T-cell (primary cell): ENCODE measurements around the gene RPSA. TPM values are rescaled to one million over a fixed set of nuclear protein-coding genes. Genes with fewer than 3 reads are reported as not detected.
"Not testable (repeated sequence)": the region's sequence is repeated elsewhere in the genome, so short reads cannot be mapped to it uniquely, and the experiment has no call there.

Source experiments
- ATAC-seq, 4 experiments: fragments of 200-7000 bp in 3 of 4; fragments of 150-1000 bp in 1 of 4; cut with Tn5 transposase; replicated peaks in 1 of 4; 1 replicate in 3 of 4; 2 replicates in 1 of 4; pipeline ENCODE4 v1.10.0; 2021; ENCODE audit warnings: moderate library complexity in 3 of 4, mild to moderate bottlenecking in 2 of 4, moderate number of reproducible peaks in 1 of 4
- CTCF ChIA-PET, 2 donors: fragments of 300-600 bp; sonication (Branson Sonifier 250); formaldehyde crosslinking; loops; one replicate each; lab custom pipeline; 2022; ENCODE audit warnings: antibody characterized with exemption in 2 of 2; lab: Charles Lee
- POLR2A ChIA-PET, 2 donors: fragments of 300-600 bp; sonication (Branson Sonifier 250); formaldehyde crosslinking; loops; one replicate each; lab custom pipeline; 2022; ENCODE audit warnings: antibody characterized with exemption in 2 of 2; lab: Charles Lee
- DNase-seq, 35 experiments: peaks; one replicate each; pipeline versions ENCODE4 v3.0.0 to v3.0.0-alpha.2; 2013 to 2023
- H3K27ac ChIP-seq: one replicate; pipeline ENCODE4 v1.5.1; 2013; ENCODE audit warnings: low read length
- H3K27me3 ChIP-seq, 2 experiments: replicated peaks in 1 of 2; 1 replicate in 1 of 2; 2 replicates in 1 of 2; pipeline versions ENCODE4 v1.6.1 to v1.7.0; 2013; ENCODE audit warnings: low read length in 1 of 2, mixed read lengths in 1 of 2; ENCODE audit not compliant: control insufficient read depth in 2 of 2, insufficient read depth in 2 of 2; ENCODE audit errors: extremely low read depth in 1 of 2
- H3K36me3 ChIP-seq, 2 donors: 1 replicate in 1 of 2; 2 replicates in 1 of 2; pipeline versions ENCODE4 v1.6.1 to v1.7.0; 2013; ENCODE audit warnings: low read length in 1 of 2; ENCODE audit not compliant: control insufficient read depth in 2 of 2, insufficient read depth in 1 of 2; ENCODE audit errors: extremely low read depth in 1 of 2
- H3K4me1 ChIP-seq, 2 experiments: 1 replicate in 1 of 2; 2 replicates in 1 of 2; pipeline versions ENCODE4 v1.6.1 to v1.7.0; 2013; ENCODE audit warnings: low read length in 2 of 2, mixed read lengths in 1 of 2; ENCODE audit not compliant: insufficient read depth in 2 of 2, control insufficient read depth in 1 of 2; ENCODE audit errors: extremely low read depth in 1 of 2
- H3K4me3 ChIP-seq, 2 donors: 1 replicate in 1 of 2; 2 replicates in 1 of 2; pipeline versions ENCODE4 v1.5.1 to v1.7.0; 2013; ENCODE audit warnings: mild to moderate bottlenecking in 2 of 2, low read length in 1 of 2, moderate library complexity in 1 of 2; ENCODE audit not compliant: control insufficient read depth in 1 of 2; ENCODE audit errors: extremely low read depth in 1 of 2
- H3K9me3 ChIP-seq: 2 replicates; pipeline ENCODE4 v1.7.0; 2013
- H3K27ac Mint-ChIP-seq, 2 donors: one replicate each; pipeline ENCODE4 v1.8.0; 2020 to 2021; ENCODE audit warnings: mild to moderate bottlenecking in 2 of 2, mixed read lengths in 2 of 2
- H3K27me3 Mint-ChIP-seq, 2 donors: one replicate each; pipeline ENCODE4 v1.8.0; 2021 to 2022; ENCODE audit warnings: mixed read lengths in 2 of 2
- H3K36me3 Mint-ChIP-seq: one replicate; pipeline ENCODE4 v1.8.0; 2021; ENCODE audit warnings: mixed read lengths
- H3K4me1 Mint-ChIP-seq, 3 donors: one replicate each; pipeline ENCODE4 v1.8.0; 2020 to 2022; ENCODE audit warnings: mixed read lengths in 3 of 3, mild to moderate bottlenecking in 1 of 3
- H3K4me3 Mint-ChIP-seq, 3 donors: one replicate each; pipeline ENCODE4 v1.8.0; 2020 to 2022; ENCODE audit warnings: mild to moderate bottlenecking in 3 of 3, mixed read lengths in 3 of 3, moderate library complexity in 3 of 3
- H3K9me3 Mint-ChIP-seq, 3 donors: one replicate each; pipeline ENCODE4 v1.8.0; 2020 to 2022; ENCODE audit warnings: mixed read lengths in 3 of 3
- WGBS: methylation state at CpG from one replicate; pipeline ENCODE4 v1.1.5; 2013; ENCODE audit warnings: missing lambda C conversion rate; ENCODE audit not compliant: insufficient coverage; 5-methylcytosine and 5-hydroxymethylcytosine counted together
- total RNA-seq, 35 experiments: library from RNA in 6 of 35; stranded (reverse) in 6 of 35; fragments of 120-200 nt in 1 of 35; gene quantifications; one replicate each; pipeline versions ENCODE4 v1.2.1 to v1.2.4 and lab custom pipeline; 2013 to 2026

The RPSA gene
- total RNA-seq, 5 donors from 2014 or later (not counting 1 experiment from before 2014, with no cell fraction given): 1,722 to 2,107 (median 1,965) TPM

DNA sequence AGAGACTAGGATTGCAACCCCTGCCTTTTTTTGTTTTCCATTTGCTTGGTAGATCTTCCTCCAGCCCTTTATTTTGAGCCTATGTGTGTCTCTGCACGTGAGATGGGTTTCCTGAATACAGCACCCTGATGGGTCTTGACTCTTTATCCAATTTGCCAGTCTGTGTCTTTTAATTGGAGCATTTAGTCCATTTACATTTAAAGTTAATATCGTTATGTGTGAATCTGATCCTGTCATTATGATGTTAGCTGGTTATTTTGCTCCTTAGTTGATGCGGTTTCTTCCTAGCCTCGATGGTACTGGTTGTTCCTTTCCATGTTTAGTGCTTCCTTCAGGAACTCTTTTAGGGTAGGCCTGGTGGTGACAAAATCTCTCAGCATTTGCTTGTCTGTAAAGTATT, 36.1 kb upstream of the RPSA start:
- H3K4me3 Mint-ChIP-seq, DNase-seq, H3K9me3 ChIP-seq, H3K9me3 Mint-ChIP-seq, H3K27ac ChIP-seq, CTCF ChIA-PET, H3K36me3 ChIP-seq, H3K4me1 Mint-ChIP-seq, POLR2A ChIA-PET, H3K27me3 ChIP-seq, H3K36me3 Mint-ChIP-seq, H3K27ac Mint-ChIP-seq, H3K27me3 Mint-ChIP-seq, ATAC-seq, H3K4me3 ChIP-seq, H3K4me1 ChIP-seq: not testable (repeated sequence)
- no CpG with 5 or more reads among the region's 4 CpGs for WGBS

DNA sequence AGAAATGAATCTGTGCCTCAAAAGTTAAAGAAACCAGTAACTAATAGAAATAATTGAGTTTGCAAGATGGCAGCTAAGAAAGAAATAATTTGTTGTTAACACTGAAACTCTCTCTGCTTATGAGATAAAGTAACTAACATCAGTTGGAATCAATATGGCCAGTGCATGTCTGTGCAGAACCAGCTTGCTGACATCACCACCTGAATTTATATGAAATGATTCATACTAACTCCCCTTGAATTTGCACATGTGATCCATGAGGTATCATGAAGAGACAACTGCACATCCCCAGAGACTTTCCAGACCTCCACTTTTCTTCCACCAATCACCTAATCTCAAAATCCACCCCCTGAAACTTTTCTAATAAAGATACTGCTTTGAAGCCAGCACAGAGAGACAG, 33.7 kb upstream of the RPSA start:
- no peak overlapping the region for H3K27ac Mint-ChIP-seq
- Histone ChIP-seq H3K4me1 (peaks cover under 1% of the 10 kb centered on the region in 2 experiments), H3K4me3 (no peak overlapping the region), H3K36me3 (no peaks in the 10 kb centered on the region), H3K27me3 (peaks cover 0 to 3% of the 10 kb centered on the region in 2 experiments), H3K9me3 (no peaks in the 10 kb centered on the region), H3K27ac (no peak overlapping the region)
- no peaks in the 10 kb centered on the region for H3K27me3 Mint-ChIP-seq
- peaks cover 0 to 3% (median 0%) of the 10 kb centered on the region in 3 donors for H3K9me3 Mint-ChIP-seq
- POLR2A ChIA-PET: interaction anchor here (0.6 kb wide), 2 partner anchors 30 to 50 kb away, joined by 3 to 4 read pairs; no protein-coding TSS in a partner anchor
- ATAC-seq: no peak
- H3K4me1 Mint-ChIP-seq: peaks cover 0 to under 1% (median under 1%) of the 10 kb centered on the region in 3 donors
- no peaks in the 10 kb centered on the region for H3K36me3 Mint-ChIP-seq
- H3K4me3 Mint-ChIP-seq: no peak overlapping the region
- DNase-seq: no peak
- CTCF ChIA-PET: interaction anchor here in 1 of 2 donors (0.6 to 0.9 kb wide), 2 partner anchors 80 to 85 kb away, joined by 3 read pairs; no protein-coding TSS in a partner anchor

DNA sequence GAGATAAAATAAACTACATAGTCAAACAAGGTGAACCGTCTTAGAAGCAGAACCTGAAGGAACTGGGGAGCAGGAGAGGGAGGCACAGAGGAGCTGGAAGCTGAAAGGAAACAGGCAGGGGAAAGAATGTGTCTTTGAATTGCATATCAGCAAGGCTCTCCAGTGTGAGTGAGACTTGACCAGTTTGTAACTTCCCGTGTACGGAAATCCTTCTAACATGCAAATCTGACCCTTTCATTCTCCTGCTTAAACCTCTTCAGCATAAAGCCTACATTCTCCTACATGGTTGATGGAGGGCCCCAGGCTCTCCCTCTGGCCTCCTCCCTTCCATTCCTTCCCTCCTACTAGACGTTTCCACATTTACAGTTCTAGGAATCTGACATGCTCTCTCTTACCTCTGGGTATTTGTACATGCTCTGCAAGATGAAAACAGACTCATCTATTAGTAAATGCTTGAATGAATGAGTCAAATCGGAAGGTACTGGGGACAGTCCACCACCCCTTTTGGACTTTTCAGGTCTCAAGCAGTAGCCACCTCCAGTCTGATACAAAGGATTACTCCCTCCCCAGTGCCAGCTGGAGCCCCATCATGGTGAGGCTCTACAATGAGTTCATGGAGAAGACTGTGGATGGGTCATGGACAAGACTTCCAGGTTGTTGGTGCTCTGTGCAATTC, 29.4 kb upstream of the RPSA start:
- H3K27ac ChIP-seq: no peak overlapping the region
- POLR2A ChIA-PET: no interaction called here
- no peak for DNase-seq

DNA sequence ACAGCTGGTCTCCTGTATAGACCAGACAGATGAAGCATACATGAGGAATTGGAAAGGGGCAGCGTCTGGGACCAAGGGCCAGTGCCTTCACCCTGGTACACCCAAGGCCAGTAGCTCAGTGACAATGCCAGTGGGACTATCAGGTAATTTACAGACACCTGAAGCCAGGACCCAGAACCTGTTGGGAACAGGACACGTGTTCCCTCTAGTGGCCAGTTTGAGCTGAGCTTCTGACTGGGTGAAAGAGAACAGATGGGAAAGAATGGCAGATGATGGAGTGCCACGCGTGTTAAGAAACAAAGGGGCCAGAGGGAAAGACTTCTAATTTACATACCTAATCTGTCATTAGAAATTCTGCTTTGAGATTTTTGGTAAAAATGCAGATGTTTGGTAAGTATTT, 28.4 kb upstream of the RPSA start:
- POLR2A ChIA-PET: no interaction called here
- H3K36me3 ChIP-seq: no peaks in the 10 kb centered on the region
- H3K4me1 ChIP-seq: peaks cover 9 to 10% of the 10 kb centered on the region in 2 experiments
- H3K4me3 ChIP-seq: no peak overlapping the region
- 29% methylated on average over 2 of the region's 4 CpGs for WGBS
- Mint-ChIP-seq H3K27ac (no peak overlapping the region), H3K36me3 (no peaks in the 10 kb centered on the region), H3K9me3 (no peaks in the 10 kb centered on the region), H3K4me3 (no peak overlapping the region), H3K4me1 (peaks cover 7 to 15% (median 13%) of the 10 kb centered on the region in 3 donors), H3K27me3 (no peaks in the 10 kb centered on the region)
- ATAC-seq (peak; percentile 62 to 81 (median 79)), DNase-seq (peak; percentile 15 to 79 (median 50))
- peaks cover 0 to 3% of the 10 kb centered on the region in 2 experiments for H3K27me3 ChIP-seq
- CTCF ChIA-PET: interaction anchor here (0.6 to 1.8 kb wide), 19 partner anchors 9 to 935 kb away, joined by 3 to 18 read pairs (median 3); no protein-coding TSS in a partner anchor
- no peaks in the 10 kb centered on the region for H3K9me3 ChIP-seq
- no peak overlapping the region for H3K27ac ChIP-seq

More for the DNA sequence above, 29.4 kb upstream of the RPSA start:
- Mint-ChIP-seq H3K27ac (no peak overlapping the region), H3K4me1 (peaks cover 6 to 7% (median 7%) of the 10 kb centered on the region in 3 donors), H3K4me3 (no peak overlapping the region), H3K36me3 (no peaks in the 10 kb centered on the region), H3K27me3 (no peaks in the 10 kb centered on the region), H3K9me3 (no peaks in the 10 kb centered on the region)
- Histone ChIP-seq H3K4me3 (no peak overlapping the region), H3K9me3 (no peaks in the 10 kb centered on the region), H3K27me3 (peaks cover 0 to 3% of the 10 kb centered on the region in 2 experiments), H3K36me3 (no peaks in the 10 kb centered on the region), H3K4me1 (peaks cover 2 to 3% of the 10 kb centered on the region in 2 experiments)
- CTCF ChIA-PET: interaction anchor here (0.6 to 1.8 kb wide), 7 partner anchors 10 to 949 kb away, joined by 3 to 18 read pairs (median 4); no protein-coding TSS in a partner anchor
- 79% methylated on average over 2 of the region's 5 CpGs for WGBS
- no peak for ATAC-seq

DNA sequence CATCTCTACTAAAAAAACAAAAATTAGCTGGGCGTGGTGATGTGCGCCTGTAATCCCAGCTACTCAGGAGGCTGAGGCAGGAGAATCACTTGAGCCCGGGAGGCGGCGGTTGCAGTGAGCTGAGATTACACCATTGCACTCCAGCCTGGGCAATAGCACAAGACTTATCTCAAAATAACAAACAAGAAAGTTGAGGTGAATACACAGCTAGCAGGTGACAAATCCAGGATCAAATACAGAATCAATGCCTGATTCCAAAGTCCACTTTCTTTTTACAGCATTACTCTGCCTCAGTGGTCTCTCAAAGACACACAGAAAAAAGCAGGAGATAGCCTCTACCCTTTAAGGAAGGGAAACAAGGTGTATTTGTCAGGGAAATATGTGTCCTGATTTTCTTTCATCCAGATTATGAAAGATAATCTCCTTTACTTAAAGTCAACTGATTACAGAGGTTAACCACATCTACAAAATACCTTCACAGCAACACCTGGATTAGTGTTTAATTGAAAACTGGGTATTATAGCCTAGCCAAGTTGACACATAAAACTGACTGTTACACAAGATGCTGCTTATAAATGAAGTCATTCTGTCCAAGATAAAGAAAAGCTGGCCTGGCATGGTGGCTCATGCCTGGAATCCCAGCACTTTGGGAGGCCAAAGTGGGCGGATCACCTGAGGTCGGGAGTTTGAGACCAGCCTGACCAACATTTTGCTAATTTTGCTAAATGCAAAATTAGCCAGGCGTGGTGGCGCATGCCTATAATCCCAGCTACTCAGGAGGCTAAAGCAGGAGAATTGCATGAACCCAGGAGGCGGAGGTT, 27.4 kb upstream of the RPSA start:
- Mint-ChIP-seq H3K4me1 (peaks cover 7 to 20% (median 13%) of the 10 kb centered on the region in 3 donors), H3K27ac (no peak overlapping the region), H3K9me3 (no peaks in the 10 kb centered on the region), H3K4me3 (no peak overlapping the region), H3K36me3 (no peaks in the 10 kb centered on the region), H3K27me3 (no peaks in the 10 kb centered on the region)
- Histone ChIP-seq H3K27ac (no peak overlapping the region), H3K27me3 (peaks cover 0 to 3% of the 10 kb centered on the region in 2 experiments), H3K4me3 (no peak overlapping the region), H3K4me1 (peaks cover 10 to 18% of the 10 kb centered on the region in 2 experiments), H3K9me3 (no peaks in the 10 kb centered on the region), H3K36me3 (no peaks in the 10 kb centered on the region)
- ChIA-PET POLR2A (no interaction called here), CTCF (interaction anchor here (0.6 to 1.5 kb wide), 7 partner anchors 32 to 1239 kb away, joined by 3 to 6 read pairs (median 4); no protein-coding TSS in a partner anchor)
- ATAC-seq (no peak), DNase-seq (no peak)
- WGBS: over 99% methylated on average over 9 of the region's 10 CpGs

DNA sequence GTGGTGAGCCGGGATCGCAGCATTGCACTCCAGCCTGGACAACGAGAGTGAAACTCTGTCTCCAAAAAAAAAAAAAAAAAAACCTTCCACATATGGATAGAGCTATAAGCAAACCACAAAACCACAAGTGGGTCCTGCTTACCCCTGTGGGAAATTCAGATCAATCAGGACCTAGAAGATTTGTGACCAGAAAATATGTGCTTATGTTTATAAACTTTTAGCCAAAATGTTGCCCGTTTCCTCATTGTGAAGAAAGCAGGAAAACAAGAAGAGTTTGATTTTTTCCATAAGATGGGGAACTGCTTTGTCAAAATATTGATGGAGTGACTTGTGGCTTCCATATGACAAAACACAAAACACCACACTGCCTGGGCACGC, 26.8 kb upstream of the RPSA start:
- Mint-ChIP-seq H3K27me3 (no peaks in the 10 kb centered on the region), H3K4me1 (peaks cover 12 to 24% (median 18%) of the 10 kb centered on the region in 3 donors), H3K4me3 (no peak overlapping the region), H3K27ac (no peak overlapping the region), H3K9me3 (no peaks in the 10 kb centered on the region), H3K36me3 (no peaks in the 10 kb centered on the region)
- no CpG with 5 or more reads among the region's 5 CpGs for WGBS
- H3K27ac ChIP-seq: no peak overlapping the region
- no peak overlapping the region for H3K4me3 ChIP-seq
- H3K4me1 ChIP-seq: peaks cover 10 to 23% of the 10 kb centered on the region in 2 experiments
- POLR2A ChIA-PET: no interaction called here
- DNase-seq (no peak), ATAC-seq (no peak)
- H3K9me3 ChIP-seq: no peaks in the 10 kb centered on the region
- H3K36me3 ChIP-seq: no peaks in the 10 kb centered on the region
- peaks cover 0 to 2% of the 10 kb centered on the region in 2 experiments for H3K27me3 ChIP-seq
- CTCF ChIA-PET: interaction anchor here (0.6 to 0.7 kb wide), 4 partner anchors 32 to 1239 kb away, joined by 3 to 5 read pairs (median 4); no protein-coding TSS in a partner anchor
